ENCODE data around the gene SLC22A5.

The SLC22A5 gene

DNA sequence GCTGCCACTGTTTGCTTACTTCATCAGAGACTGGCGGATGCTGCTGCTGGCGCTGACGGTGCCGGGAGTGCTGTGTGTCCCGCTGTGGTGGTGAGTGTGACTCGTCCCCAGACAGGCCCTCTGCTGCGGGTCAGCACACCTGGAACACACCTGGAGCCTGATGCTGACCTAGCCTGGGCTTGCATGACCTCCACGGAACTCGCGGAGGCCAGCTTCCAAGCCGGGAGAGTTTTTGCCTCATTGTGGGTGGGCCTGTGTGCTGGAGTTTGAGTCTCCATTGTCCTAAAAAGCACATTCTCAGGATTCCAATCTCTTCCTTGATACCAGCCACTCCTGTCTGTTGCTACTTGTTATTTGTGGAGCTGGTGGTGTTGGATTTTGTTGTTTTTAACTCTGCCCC lies 47.2 kb upstream of the SLC22A5 start:
- Histone ChIP-seq H3K4me3 (ENCODE audit: low read depth in 1 of 2, low read length in 2 of 2) (no peak overlapping the region), H3K36me3 (ENCODE audit: insufficient read depth, low read length) (no peaks in the 10 kb centered on the region), H3K9ac (ENCODE audit: low read depth, low read length) (no peak overlapping the region), H3K4me1 (ENCODE audit: insufficient read depth, low read length) (no peaks in the 10 kb centered on the region), H2AFZ (ENCODE audit: low read depth, low read length) (no peak overlapping the region), H3K9me3 (ENCODE audit: insufficient read depth, low read length, severe bottlenecking) (no peaks in the 10 kb centered on the region), H3K27ac (ENCODE audit: low read length) (no peak overlapping the region), H3K79me2 (ENCODE audit: insufficient read depth, low read length) (no peaks in the 10 kb centered on the region), H3K27me3 (ENCODE audit: insufficient read depth, low read length, poor library complexity) (peaks cover 23% of the 10 kb centered on the region), H3K4me2 (ENCODE audit: insufficient read depth, low read length) (no peak overlapping the region), H4K20me1 (ENCODE audit: insufficient read depth, low read length) (no peaks in the 10 kb centered on the region)
- ATAC-seq (ENCODE audit: insufficient read depth, low read depth) (no peak), DNase-seq (no peak)
- no peak for TF ChIP-seq EZH2 (IDR thresholded peaks at IDR 0.05; ENCODE audit: borderline replicate concordance, low read depth, low read length, severe bottlenecking)
- TF ChIP-seq, protein P1, sequence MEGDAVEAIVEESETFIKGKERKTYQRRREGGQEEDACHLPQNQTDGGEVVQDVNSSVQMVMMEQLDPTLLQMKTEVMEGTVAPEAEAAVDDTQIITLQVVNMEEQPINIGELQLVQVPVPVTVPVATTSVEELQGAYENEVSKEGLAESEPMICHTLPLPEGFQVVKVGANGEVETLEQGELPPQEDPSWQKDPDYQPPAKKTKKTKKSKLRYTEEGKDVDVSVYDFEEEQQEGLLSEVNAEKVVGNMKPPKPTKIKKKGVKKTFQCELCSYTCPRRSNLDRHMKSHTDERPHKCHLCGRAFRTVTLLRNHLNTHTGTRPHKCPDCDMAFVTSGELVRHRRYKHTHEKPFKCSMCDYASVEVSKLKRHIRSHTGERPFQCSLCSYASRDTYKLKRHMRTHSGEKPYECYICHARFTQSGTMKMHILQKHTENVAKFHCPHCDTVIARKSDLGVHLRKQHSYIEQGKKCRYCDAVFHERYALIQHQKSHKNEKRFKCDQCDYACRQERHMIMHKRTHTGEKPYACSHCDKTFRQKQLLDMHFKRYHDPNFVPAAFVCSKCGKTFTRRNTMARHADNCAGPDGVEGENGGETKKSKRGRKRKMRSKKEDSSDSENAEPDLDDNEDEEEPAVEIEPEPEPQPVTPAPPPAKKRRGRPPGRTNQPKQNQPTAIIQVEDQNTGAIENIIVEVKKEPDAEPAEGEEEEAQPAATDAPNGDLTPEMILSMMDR (IDR thresholded peaks at IDR 0.05; ENCODE audit: borderline replicate concordance, extremely low read depth, low read length, poor library complexity, severe bottlenecking), result no peak

DNA sequence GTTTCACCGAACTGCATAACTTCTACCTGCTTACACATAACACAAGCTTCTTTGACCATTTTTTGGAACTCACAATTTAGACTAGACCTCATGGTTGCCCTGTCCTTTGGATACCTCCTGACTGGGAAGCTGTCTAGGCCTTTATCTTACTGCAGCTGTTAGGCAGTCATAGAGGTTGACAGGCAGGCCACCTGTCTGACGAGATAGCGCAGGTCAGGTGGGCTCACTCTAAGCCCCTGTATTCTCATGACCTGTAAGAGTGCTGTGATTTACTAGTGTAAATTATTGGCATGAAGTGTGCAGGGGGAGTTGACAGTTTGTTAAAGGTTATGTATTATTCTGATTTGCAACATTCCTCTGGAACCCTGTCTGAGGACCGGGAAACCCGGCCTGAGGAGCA lies 46.3 kb upstream of the SLC22A5 start:
- H3K4me1 ChIP-seq (ENCODE audit: insufficient read depth, low read length), result no peaks in the 10 kb centered on the region
- no peak overlapping the region for H3K9ac ChIP-seq (ENCODE audit: low read depth, low read length)
- H4K20me1 ChIP-seq (ENCODE audit: insufficient read depth, low read length), result no peaks in the 10 kb centered on the region
- no peaks in the 10 kb centered on the region for H3K9me3 ChIP-seq (ENCODE audit: insufficient read depth, low read length, severe bottlenecking)
- H3K36me3 ChIP-seq (ENCODE audit: insufficient read depth, low read length), result no peaks in the 10 kb centered on the region
- no peak overlapping the region for H2AFZ ChIP-seq (ENCODE audit: low read depth, low read length)
- DNase-seq (no peak), ATAC-seq (ENCODE audit: insufficient read depth, low read depth) (no peak)
- no peak for TF ChIP-seq EZH2 (IDR thresholded peaks at IDR 0.05; ENCODE audit: borderline replicate concordance, low read depth, low read length, severe bottlenecking)
- TF ChIP-seq, protein P1 (IDR thresholded peaks at IDR 0.05; ENCODE audit: borderline replicate concordance, extremely low read depth, low read length, poor library complexity, severe bottlenecking), result no peak
- H3K27ac ChIP-seq (ENCODE audit: low read length), result no peak overlapping the region
- no peaks in the 10 kb centered on the region for H3K79me2 ChIP-seq (ENCODE audit: insufficient read depth, low read length)
- H3K4me2 ChIP-seq (ENCODE audit: insufficient read depth, low read length), result no peak overlapping the region
- H3K27me3 ChIP-seq (ENCODE audit: insufficient read depth, low read length, poor library complexity), result peaks cover 23% of the 10 kb centered on the region
- no peak overlapping the region for H3K4me3 ChIP-seq (ENCODE audit: low read depth in 1 of 2, low read length in 2 of 2)

DNA sequence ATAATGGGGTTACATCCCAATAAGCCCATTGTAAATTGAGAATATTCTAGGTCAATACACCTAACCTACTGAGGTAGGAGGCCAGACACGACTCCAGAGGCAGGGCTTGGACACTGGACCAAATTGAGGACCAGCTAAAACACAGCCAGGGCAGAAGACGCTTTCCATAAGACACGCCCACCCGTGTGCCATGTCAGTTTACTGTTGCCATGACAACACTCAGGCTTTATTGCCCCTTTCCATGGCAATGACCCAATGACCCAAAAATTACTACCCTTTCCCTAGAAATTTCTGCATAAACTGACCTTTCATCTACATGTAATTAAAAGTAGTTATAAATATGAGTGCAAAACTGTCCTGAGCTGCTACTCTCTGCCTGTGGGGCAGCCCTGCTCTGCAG lies 43.8 kb upstream of the SLC22A5 start:
- Histone ChIP-seq H3K4me2 (ENCODE audit: insufficient read depth, low read length) (no peak overlapping the region), H3K79me2 (ENCODE audit: insufficient read depth, low read length) (no peaks in the 10 kb centered on the region), H3K27me3 (ENCODE audit: insufficient read depth, low read length, poor library complexity) (peaks cover 16% of the 10 kb centered on the region), H3K9ac (ENCODE audit: low read depth, low read length) (no peak overlapping the region), H3K4me3 (ENCODE audit: low read depth in 1 of 2, low read length in 2 of 2) (no peak overlapping the region), H2AFZ (ENCODE audit: low read depth, low read length) (no peak overlapping the region), H3K9me3 (ENCODE audit: insufficient read depth, low read length, severe bottlenecking) (no peaks in the 10 kb centered on the region), H3K36me3 (ENCODE audit: insufficient read depth, low read length) (no peaks in the 10 kb centered on the region), H3K27ac (ENCODE audit: low read length) (no peak overlapping the region), H4K20me1 (ENCODE audit: insufficient read depth, low read length) (no peaks in the 10 kb centered on the region), H3K4me1 (ENCODE audit: insufficient read depth, low read length) (no peaks in the 10 kb centered on the region)
- TF ChIP-seq, protein P1 (IDR thresholded peaks at IDR 0.05; ENCODE audit: borderline replicate concordance, extremely low read depth, low read length, poor library complexity, severe bottlenecking), result no peak
- no peak for TF ChIP-seq EZH2 (IDR thresholded peaks at IDR 0.05; ENCODE audit: borderline replicate concordance, low read depth, low read length, severe bottlenecking)
- no peak for DNase-seq
- ATAC-seq (ENCODE audit: insufficient read depth, low read depth), result no peak
